HepG2 (cell line): Measurements from ENCODE around the gene ONECUT3. TPM values are rescaled to one million over a fixed set of nuclear protein-coding genes. Genes with fewer than 3 reads are reported as not detected.

Source experiments
- HNRNPLL ChIP-seq: fragments of 200-400 bp; formaldehyde crosslinking; IDR thresholded peaks from 2 replicates; pipeline ENCODE4 v1.6.1; 2017; ENCODE audit warnings: mild to moderate bottlenecking, low read depth, low read length; ENCODE audit not compliant: poor library complexity, severe bottlenecking
- KDM2A ChIP-seq: sonication (generic); formaldehyde crosslinking; IDR thresholded peaks from 2 replicates; pipeline ENCODE4 v1.4.0; 2020; ENCODE audit warnings: low read depth, missing genetic modification reagents, borderline replicate concordance
- NFIB ChIP-seq: sonication (generic); formaldehyde crosslinking; IDR thresholded peaks from 2 replicates; pipeline ENCODE4 v1.9.0; 2021; ENCODE audit warnings: missing genetic modification reagents, mild to moderate bottlenecking, borderline replicate concordance
- NFKB2 ChIP-seq: sonication (generic); formaldehyde crosslinking; IDR thresholded peaks from 2 replicates; pipeline ENCODE4 v1.4.0; 2020; ENCODE audit warnings: missing genetic modification reagents, borderline replicate concordance
- NR3C1 ChIP-seq: sonication (generic); formaldehyde crosslinking; IDR thresholded peaks from 2 replicates; pipeline ENCODE4 v1.4.0; 2020; ENCODE audit warnings: missing genetic modification reagents
- PCBP2 ChIP-seq: fragments of 200-400 bp; formaldehyde crosslinking; optimal IDR thresholded peaks from 2 replicates; pipeline ENCODE3; 2018; ENCODE audit warnings: low read length, low read depth; ENCODE audit not compliant: poor library complexity, severe bottlenecking
- RBM22 ChIP-seq: fragments of 200-400 bp; formaldehyde crosslinking; optimal IDR thresholded peaks from 2 replicates; pipeline ENCODE3; 2017; ENCODE audit warnings: mild to moderate bottlenecking, low read length, moderate library complexity
- SMC3 ChIP-seq: IDR thresholded peaks from 2 replicates; pipeline ENCODE4 v1.6.1; 2011; ENCODE audit warnings: low read length, improper control_type of control experiment
- STAT5B ChIP-seq: sonication (generic); formaldehyde crosslinking; IDR thresholded peaks from 2 replicates; pipeline ENCODE4 v1.4.0; 2020; ENCODE audit warnings: missing genetic modification reagents
- ZBTB7A ChIP-seq: sonication (generic); formaldehyde crosslinking; IDR thresholded peaks from 2 replicates; pipeline ENCODE4 v1.8.0; 2022; ENCODE audit warnings: mild to moderate bottlenecking, missing genetic modification reagents
- ZNF329 ChIP-seq: sonication (generic); formaldehyde crosslinking; IDR thresholded peaks from 2 replicates; pipeline ENCODE4 v1.9.0; 2021; ENCODE audit warnings: low read depth, mild to moderate bottlenecking, missing genetic modification reagents
- polyA plus RNA-seq, 8 experiments: library from polyadenylated mRNA; depleted of rRNA in 3 of 8; stranded (reverse) in 7 of 8; unstranded in 1 of 8; fragments of >200 nt; fragmentation: Illumina TruSeq in 4 of 8; extraction: Trizol in 4 of 8; gene quantifications; 2 replicates each; pipeline versions ENCODE4 v1.2.1 to v1.2.3, GENCODE V29; 2011 to 2016; ENCODE audit warnings: low read depth in 4 of 8, missing spikeins in 1 of 8, mixed read lengths in 1 of 8; ENCODE audit not compliant: insufficient read depth in 1 of 8
- total RNA-seq, 5 experiments: library from RNA; depleted of rRNA; stranded (reverse); fragments of >200 nt; fragmentation: Illumina TruSeq; extraction: Trizol; gene quantifications; 2 replicates each; pipeline ENCODE4 v1.2.3, GENCODE V29; 2016; ENCODE audit warnings: low read depth in 1 of 5
- TF ChIP-seq, protein P1 (sequence below): sonication (generic); formaldehyde crosslinking; conservative IDR thresholded peaks from 2 replicates; pipeline ENCODE4 v1.8.0; 2022; ENCODE audit warnings: mild to moderate bottlenecking, moderate library complexity, missing genetic modification reagents
- TF ChIP-seq, protein P2 (sequence below): sonication (generic); formaldehyde crosslinking; IDR thresholded peaks from 2 replicates; pipeline ENCODE4 v1.5.1; 2020; ENCODE audit warnings: mild to moderate bottlenecking, moderate library complexity, missing genetic modification reagents
- TF ChIP-seq, protein P3 (sequence below): IDR thresholded peaks from 2 replicates; pipeline ENCODE4 v1.6.1; 2012; ENCODE audit warnings: low read depth, low read length, improper control_type of control experiment
- TF ChIP-seq, protein P4 (sequence below): sonication (generic); formaldehyde crosslinking; IDR thresholded peaks from 2 replicates; pipeline ENCODE4 v1.4.0; 2020; ENCODE audit warnings: low read depth, missing genetic modification reagents

The ONECUT3 gene
- total and polyA plus RNA-seq, 2 of the 13 experiments (the other 11 are each of a cell fraction or from before 2014, with no cell fraction given) = under 0.01 TPM; not detected in 1

DNA sequence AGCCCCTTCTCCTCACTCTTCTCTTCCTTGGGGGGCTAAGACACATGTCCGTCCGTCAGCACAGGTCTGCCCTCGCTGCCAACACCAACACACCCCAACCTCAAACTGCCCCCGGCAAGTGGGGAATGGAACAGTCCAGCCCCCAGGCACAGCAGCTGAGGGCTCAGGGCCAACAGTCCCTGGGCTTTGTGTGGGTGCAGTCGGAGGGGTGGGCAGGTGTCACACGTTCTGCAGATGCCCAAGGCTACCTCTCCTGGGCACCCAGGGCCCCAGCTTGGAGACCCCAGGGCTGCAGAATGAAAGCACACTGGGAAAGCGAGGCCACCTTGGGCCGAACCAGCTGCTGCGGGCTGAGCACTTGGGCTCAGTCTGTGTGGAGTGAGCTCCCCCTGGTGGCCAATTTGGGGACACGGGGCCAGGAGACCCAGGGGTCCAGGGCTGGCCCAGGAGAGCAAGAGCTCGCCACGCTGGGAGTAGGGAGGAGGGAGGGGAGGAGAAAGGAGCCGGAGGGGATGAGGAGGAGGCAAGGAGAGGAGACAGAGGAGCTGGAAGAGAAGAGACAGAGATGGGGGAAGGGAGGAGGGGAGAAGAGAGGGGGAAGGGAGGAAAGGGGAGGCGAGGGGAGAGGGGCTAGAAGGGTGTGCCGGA lies 72.7 kb downstream of the ONECUT3 start (continued):
- TF ChIP-seq ZBTB7A (CRISPR knock-in tag) (0 out of 2 replicates have a peak, but pooled peaks have one; percentile 23), NR3C1 (no peak), HNRNPLL (peak; percentile 41), ZNF329 (CRISPR knock-in tag) (no peak), RBM22 (peak; percentile 38), PCBP2 (peak; percentile 56), KDM2A (0 out of 2 replicates have a peak, but pooled peaks have one; percentile 30), SMC3 (0 out of 2 replicates have a peak, but pooled peaks have one; percentile 31), NFKB2 (peak; percentile 25; the same call in 1 of the 2 replicates), NFIB (no peak), STAT5B (CRISPR knock-in tag) (no peak)
- TF ChIP-seq, protein P1, sequence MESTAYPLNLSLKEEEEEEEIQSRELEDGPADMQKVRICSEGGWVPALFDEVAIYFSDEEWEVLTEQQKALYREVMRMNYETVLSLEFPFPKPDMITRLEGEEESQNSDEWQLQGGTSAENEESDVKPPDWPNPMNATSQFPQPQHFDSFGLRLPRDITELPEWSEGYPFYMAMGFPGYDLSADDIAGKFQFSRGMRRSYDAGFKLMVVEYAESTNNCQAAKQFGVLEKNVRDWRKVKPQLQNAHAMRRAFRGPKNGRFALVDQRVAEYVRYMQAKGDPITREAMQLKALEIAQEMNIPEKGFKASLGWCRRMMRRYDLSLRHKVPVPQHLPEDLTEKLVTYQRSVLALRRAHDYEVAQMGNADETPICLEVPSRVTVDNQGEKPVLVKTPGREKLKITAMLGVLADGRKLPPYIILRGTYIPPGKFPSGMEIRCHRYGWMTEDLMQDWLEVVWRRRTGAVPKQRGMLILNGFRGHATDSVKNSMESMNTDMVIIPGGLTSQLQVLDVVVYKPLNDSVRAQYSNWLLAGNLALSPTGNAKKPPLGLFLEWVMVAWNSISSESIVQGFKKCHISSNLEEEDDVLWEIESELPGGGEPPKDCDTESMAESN (CRISPR knock-in tag) = 0 out of 2 replicates have a peak, but pooled peaks have one; percentile 36
- TF ChIP-seq, protein P2, sequence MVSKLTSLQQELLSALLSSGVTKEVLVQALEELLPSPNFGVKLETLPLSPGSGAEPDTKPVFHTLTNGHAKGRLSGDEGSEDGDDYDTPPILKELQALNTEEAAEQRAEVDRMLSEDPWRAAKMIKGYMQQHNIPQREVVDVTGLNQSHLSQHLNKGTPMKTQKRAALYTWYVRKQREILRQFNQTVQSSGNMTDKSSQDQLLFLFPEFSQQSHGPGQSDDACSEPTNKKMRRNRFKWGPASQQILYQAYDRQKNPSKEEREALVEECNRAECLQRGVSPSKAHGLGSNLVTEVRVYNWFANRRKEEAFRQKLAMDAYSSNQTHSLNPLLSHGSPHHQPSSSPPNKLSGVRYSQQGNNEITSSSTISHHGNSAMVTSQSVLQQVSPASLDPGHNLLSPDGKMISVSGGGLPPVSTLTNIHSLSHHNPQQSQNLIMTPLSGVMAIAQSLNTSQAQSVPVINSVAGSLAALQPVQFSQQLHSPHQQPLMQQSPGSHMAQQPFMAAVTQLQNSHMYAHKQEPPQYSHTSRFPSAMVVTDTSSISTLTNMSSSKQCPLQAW = peak; percentile 30; the same call in 1 of the 2 replicates
- TF ChIP-seq, protein P3, sequence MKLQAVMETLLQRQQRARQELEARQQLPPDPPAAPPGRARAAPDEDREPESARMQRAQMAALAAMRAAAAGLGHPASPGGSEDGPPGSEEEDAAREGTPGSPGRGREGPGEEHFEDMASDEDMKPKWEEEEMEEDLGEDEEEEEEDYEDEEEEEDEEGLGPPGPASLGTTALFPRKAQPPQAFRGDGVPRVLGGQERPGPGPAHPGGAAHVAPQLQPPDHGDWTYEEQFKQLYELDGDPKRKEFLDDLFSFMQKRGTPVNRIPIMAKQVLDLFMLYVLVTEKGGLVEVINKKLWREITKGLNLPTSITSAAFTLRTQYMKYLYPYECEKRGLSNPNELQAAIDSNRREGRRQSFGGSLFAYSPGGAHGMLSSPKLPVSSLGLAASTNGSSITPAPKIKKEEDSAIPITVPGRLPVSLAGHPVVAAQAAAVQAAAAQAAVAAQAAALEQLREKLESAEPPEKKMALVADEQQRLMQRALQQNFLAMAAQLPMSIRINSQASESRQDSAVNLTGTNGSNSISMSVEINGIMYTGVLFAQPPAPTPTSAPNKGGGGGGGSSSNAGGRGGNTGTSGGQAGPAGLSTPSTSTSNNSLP = no peak
- TF ChIP-seq, protein P4, sequence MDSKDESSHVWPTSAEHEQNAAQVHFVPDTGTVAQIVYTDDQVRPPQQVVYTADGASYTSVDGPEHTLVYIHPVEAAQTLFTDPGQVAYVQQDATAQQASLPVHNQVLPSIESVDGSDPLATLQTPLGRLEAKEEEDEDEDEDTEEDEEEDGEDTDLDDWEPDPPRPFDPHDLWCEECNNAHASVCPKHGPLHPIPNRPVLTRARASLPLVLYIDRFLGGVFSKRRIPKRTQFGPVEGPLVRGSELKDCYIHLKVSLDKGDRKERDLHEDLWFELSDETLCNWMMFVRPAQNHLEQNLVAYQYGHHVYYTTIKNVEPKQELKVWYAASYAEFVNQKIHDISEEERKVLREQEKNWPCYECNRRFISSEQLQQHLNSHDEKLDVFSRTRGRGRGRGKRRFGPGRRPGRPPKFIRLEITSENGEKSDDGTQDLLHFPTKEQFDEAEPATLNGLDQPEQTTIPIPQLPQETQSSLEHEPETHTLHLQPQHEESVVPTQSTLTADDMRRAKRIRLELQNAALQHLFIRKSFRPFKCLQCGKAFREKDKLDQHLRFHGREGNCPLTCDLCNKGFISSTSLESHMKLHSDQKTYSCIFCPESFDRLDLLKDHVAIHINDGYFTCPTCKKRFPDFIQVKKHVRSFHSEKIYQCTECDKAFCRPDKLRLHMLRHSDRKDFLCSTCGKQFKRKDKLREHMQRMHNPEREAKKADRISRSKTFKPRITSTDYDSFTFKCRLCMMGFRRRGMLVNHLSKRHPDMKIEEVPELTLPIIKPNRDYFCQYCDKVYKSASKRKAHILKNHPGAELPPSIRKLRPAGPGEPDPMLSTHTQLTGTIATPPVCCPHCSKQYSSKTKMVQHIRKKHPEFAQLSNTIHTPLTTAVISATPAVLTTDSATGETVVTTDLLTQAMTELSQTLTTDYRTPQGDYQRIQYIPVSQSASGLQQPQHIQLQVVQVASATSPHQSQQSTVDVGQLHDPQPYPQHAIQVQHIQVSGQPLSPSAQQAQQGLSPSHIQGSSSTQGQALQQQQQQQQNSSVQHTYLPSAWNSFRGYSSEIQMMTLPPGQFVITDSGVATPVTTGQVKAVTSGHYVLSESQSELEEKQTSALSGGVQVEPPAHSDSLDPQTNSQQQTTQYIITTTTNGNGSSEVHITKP = peak; percentile 48; the same call in 1 of the 2 replicates
